ENCODE data around the gene CGB3. TPM values are rescaled to one million over a fixed set of nuclear protein-coding genes. Genes with fewer than 3 reads are reported as not detected.
"Not testable (repeated sequence)": the region's sequence is repeated elsewhere in the genome, so short reads cannot be mapped to it uniquely, and the experiment has no call there.

CGB3 gene
- total RNA-seq, 1 donor from 2014 or later: not detected

GRCh38 chr19:49049011-49049410 is 24.9 kb upstream of the CGB3 start, which contains the start of gene CGB8:
TSS of gene CGB8 (minus strand) at chr19:49049111. CDS start at chr19:49048739, 372 bp downstream.
- intact Hi-C loops (cut with DNase I); DNase-seq; ATAC-seq (ENCODE audit: poor library complexity): not testable (repeated sequence)

- ATAC-seq (ENCODE audit: poor library complexity); intact Hi-C loops (cut with DNase I); DNase-seq: not testable (repeated sequence)
These were observed 19.4 kb upstream of the CGB3 start, which contains the start of gene CGB5 for GRCh38 chr19:49043548-49043947. TSS of gene CGB5 (plus strand) at chr19:49043848. CDS start at chr19:49044210, 362 bp downstream.

- DNase-seq; ATAC-seq (ENCODE audit: poor library complexity); intact Hi-C loops (cut with DNase I): not testable (repeated sequence)
These were observed 18.5 kb upstream of the CGB3 start for GRCh38 chr19:49042666-49043065.

GRCh38 chr19:49042177-49042576 is 18.0 kb upstream of the CGB3 start:
- no peak for DNase-seq
- no peak for ATAC-seq (ENCODE audit: poor library complexity)
- intact Hi-C loops (cut with DNase I): no loop called here

GRCh38 chr19:49039736-49040135 is 15.6 kb upstream of the CGB3 start:
- DNase-seq; ATAC-seq (ENCODE audit: poor library complexity); intact Hi-C loops (cut with DNase I): not testable (repeated sequence)

GRCh38 chr19:49038557-49039276 is 14.6 kb upstream of the CGB3 start:
- DNase-seq; ATAC-seq (ENCODE audit: poor library complexity); intact Hi-C loops (cut with DNase I): not testable (repeated sequence)

GRCh38 chr19:49038111-49038510 is 14.0 kb upstream of the CGB3 start:
- ATAC-seq (ENCODE audit: poor library complexity); DNase-seq; intact Hi-C loops (cut with DNase I): not testable (repeated sequence)

GRCh38 chr19:49036815-49037214 is 12.7 kb upstream of the CGB3 start, which contains the start of gene CGB1:
TSS of gene CGB1 (minus strand) at chr19:49036895. CDS start at chr19:49036711, 184 bp downstream.
- DNase-seq; ATAC-seq (ENCODE audit: poor library complexity); intact Hi-C loops (cut with DNase I): not testable (repeated sequence)

GRCh38 chr19:49031642-49032301 is 7.6 kb upstream of the CGB3 start, which contains the start of gene CGB2:
TSS of gene CGB2 (plus strand) at chr19:49031890. CDS start at chr19:49032096, 206 bp downstream.
- intact Hi-C loops (cut with DNase I); DNase-seq; ATAC-seq (ENCODE audit: poor library complexity): not testable (repeated sequence)

- intact Hi-C loops (cut with DNase I); ATAC-seq (ENCODE audit: poor library complexity); DNase-seq: not testable (repeated sequence)
These were observed 6.2 kb upstream of the CGB3 start for GRCh38 chr19:49030323-49030722.

- ATAC-seq (ENCODE audit: poor library complexity); DNase-seq; intact Hi-C loops (cut with DNase I): not testable (repeated sequence)
These were observed 5.6 kb upstream of the CGB3 start for GRCh38 chr19:49029749-49030148.

GRCh38 chr19:49028686-49029085 is 4.6 kb upstream of the CGB3 start:
- DNase-seq; intact Hi-C loops (cut with DNase I); ATAC-seq (ENCODE audit: poor library complexity): not testable (repeated sequence)

- intact Hi-C loops (cut with DNase I); DNase-seq; ATAC-seq (ENCODE audit: poor library complexity): not testable (repeated sequence)
These were observed 1.5 kb upstream of the CGB3 start for GRCh38 chr19:49025599-49025998.

GRCh38 chr19:49025088-49025487 is 955 bp upstream of the CGB3 start:
- DNase-seq; intact Hi-C loops (cut with DNase I); ATAC-seq (ENCODE audit: poor library complexity): not testable (repeated sequence)

- DNase-seq: no peak
These were observed 2.0 kb downstream of the CGB3 start for GRCh38 chr19:49022116-49022515.

GRCh38 chr19:49020931-49021895 is 2.9 kb downstream of the CGB3 start:
- DNase-seq: no peak
- ATAC-seq (ENCODE audit: poor library complexity): no peak
- intact Hi-C loops (cut with DNase I): no loop called here

More at GRCh38 chr19:49022116-49022515, 2.0 kb downstream of the CGB3 start:
- no peak for ATAC-seq (ENCODE audit: poor library complexity)
- intact Hi-C loops (cut with DNase I): no loop called here

GRCh38 chr19:49020342-49020741 is 3.8 kb downstream of the CGB3 start:
- no peak for ATAC-seq (ENCODE audit: poor library complexity)

More at GRCh38 chr19:49020342-49020741, 3.8 kb downstream of the CGB3 start:
- DNase-seq: no peak
- intact Hi-C loops (cut with DNase I): no loop called here

All from Right ventricle myocardium superior (tissue), 1 donor.